Measurements from ENCODE around the gene DCN. TPM values are rescaled to one million over a fixed set of nuclear protein-coding genes. Genes with fewer than 3 reads are reported as not detected.

The DCN gene
- total RNA-seq, 1 donor from 2014 or later = not detected

DNA sequence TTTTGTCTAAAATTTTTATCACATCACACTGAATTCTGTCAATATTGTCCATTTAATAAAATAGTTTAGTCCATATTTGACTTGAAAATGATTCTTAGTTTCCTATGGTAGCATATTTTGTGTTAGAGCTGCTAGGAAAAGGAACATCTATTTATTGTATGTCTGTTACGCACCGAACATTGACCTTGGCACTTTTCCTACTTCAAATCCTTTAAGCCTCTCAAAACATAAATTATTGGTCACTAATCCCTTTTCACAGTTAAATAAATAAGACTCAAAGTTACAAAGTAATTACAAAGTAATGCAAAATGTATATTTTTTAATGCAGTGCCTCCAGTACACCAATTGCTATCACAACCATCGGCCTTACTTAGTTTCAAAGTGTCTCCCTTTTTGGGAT, 28.5 kb downstream of the DCN start:
- no peak for DNase-seq (ENCODE audit: low spot score)
- Histone ChIP-seq H2AFZ (replicated peaks) (no peak overlapping the region), H3K4me2 (no peak overlapping the region), H4K20me1 (ENCODE audit: low read depth) (no peaks in the 10 kb centered on the region), H3K4me3 (no peak overlapping the region), H3K4me1 (no peaks in the 10 kb centered on the region), H3K36me3 (no peaks in the 10 kb centered on the region), H3K27ac (no peak overlapping the region), H3F3A (ENCODE audit: low read depth) (no peaks in the 10 kb centered on the region), H3K9ac (no peak overlapping the region), H3K27me3 (no peaks in the 10 kb centered on the region), H3K9me3 (ENCODE audit: low read depth) (no peaks in the 10 kb centered on the region), H3K79me2 (ENCODE audit: low read depth) (no peaks in the 10 kb centered on the region)
- TF ChIP-seq EZH2 (IDR thresholded peaks at IDR 0.05) = no peak
- TF ChIP-seq, protein P1, sequence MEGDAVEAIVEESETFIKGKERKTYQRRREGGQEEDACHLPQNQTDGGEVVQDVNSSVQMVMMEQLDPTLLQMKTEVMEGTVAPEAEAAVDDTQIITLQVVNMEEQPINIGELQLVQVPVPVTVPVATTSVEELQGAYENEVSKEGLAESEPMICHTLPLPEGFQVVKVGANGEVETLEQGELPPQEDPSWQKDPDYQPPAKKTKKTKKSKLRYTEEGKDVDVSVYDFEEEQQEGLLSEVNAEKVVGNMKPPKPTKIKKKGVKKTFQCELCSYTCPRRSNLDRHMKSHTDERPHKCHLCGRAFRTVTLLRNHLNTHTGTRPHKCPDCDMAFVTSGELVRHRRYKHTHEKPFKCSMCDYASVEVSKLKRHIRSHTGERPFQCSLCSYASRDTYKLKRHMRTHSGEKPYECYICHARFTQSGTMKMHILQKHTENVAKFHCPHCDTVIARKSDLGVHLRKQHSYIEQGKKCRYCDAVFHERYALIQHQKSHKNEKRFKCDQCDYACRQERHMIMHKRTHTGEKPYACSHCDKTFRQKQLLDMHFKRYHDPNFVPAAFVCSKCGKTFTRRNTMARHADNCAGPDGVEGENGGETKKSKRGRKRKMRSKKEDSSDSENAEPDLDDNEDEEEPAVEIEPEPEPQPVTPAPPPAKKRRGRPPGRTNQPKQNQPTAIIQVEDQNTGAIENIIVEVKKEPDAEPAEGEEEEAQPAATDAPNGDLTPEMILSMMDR (IDR thresholded peaks at IDR 0.05) = no peak
- no peak for TF ChIP-seq EZH2phosphoT487 (IDR thresholded peaks at IDR 0.05)
- no peak overlapping the region for H3K4me3 Mint-ChIP-seq
- H3K27ac Mint-ChIP-seq = no peak overlapping the region
- H3K36me3 Mint-ChIP-seq = no peaks in the 10 kb centered on the region
- H3K9me3 Mint-ChIP-seq = no peaks in the 10 kb centered on the region
- H3K27me3 Mint-ChIP-seq (ENCODE audit: insufficient read depth, low read depth) = peaks cover 4% of the 10 kb centered on the region
- H3K4me1 Mint-ChIP-seq = peaks cover 6% of the 10 kb centered on the region

DNA sequence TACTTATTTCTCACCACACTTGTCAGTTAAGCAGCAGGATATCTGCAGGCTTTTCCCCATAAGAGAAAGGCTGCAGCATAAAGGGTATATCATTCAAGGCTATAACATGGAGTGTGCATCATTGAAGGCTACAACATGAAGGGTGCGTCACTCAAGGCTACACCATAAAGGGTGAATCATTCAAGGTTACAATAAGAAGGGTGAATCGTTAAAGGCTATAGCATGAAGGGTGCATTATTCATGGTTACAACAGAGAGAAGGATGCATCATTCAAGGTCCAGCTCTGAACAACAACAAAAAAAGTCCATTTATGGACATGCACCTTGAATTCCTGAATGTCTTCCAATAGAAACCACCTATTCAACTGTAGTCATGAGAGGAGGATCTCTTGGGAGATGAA, 38.6 kb downstream of the DCN start:
- no peak overlapping the region for H3K27ac Mint-ChIP-seq
- no peak overlapping the region for H2AFZ ChIP-seq (replicated peaks)
- no peaks in the 10 kb centered on the region for H3K36me3 ChIP-seq
- no peaks in the 10 kb centered on the region for H3K9me3 Mint-ChIP-seq
- H3K36me3 Mint-ChIP-seq = no peaks in the 10 kb centered on the region
- H3K4me2 ChIP-seq = no peak overlapping the region
- TF ChIP-seq EZH2 (IDR thresholded peaks at IDR 0.05) (no peak), EZH2phosphoT487 (IDR thresholded peaks at IDR 0.05) (no peak)
- TF ChIP-seq, protein P1 (IDR thresholded peaks at IDR 0.05) = no peak
- no peak for DNase-seq (ENCODE audit: low spot score)
- no peaks in the 10 kb centered on the region for H3K4me1 Mint-ChIP-seq
- H3F3A ChIP-seq (ENCODE audit: low read depth) = no peaks in the 10 kb centered on the region
- no peak overlapping the region for H3K9ac ChIP-seq
- no peak overlapping the region for H3K27ac ChIP-seq
- no peaks in the 10 kb centered on the region for H4K20me1 ChIP-seq (ENCODE audit: low read depth)
- no peak overlapping the region for H3K4me3 Mint-ChIP-seq
- H3K79me2 ChIP-seq (ENCODE audit: low read depth) = no peaks in the 10 kb centered on the region
- no peaks in the 10 kb centered on the region for H3K4me1 ChIP-seq
- no peak overlapping the region for H3K4me3 ChIP-seq
- H3K9me3 ChIP-seq (ENCODE audit: low read depth) = no peaks in the 10 kb centered on the region
- H3K27me3 ChIP-seq = no peaks in the 10 kb centered on the region
- peaks cover 3% of the 10 kb centered on the region for H3K27me3 Mint-ChIP-seq (ENCODE audit: insufficient read depth, low read depth)

DNA sequence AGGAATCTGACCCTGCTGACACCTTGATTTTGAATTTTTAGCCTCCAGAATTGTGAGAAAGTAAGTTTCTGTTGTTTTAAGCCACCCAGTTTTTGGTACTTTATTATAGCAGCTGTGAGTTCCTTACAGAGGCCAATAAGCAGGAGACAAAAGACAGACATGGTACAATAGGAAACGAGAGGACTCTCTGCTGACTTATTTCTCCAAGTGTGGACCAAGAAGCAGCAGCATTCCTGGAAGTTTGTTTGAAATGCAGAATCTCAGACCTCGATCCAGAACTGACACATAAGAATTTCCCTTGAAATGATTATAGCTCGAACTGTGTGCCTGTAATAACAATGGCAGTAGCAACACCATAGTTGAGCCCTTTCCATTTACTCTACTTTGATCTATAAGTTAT, 39.4 kb downstream of the DCN start:
- no peak overlapping the region for H3K4me2 ChIP-seq
- no peaks in the 10 kb centered on the region for H3K79me2 ChIP-seq (ENCODE audit: low read depth)
- H3K9ac ChIP-seq = no peak overlapping the region
- H3K27ac ChIP-seq = no peak overlapping the region
- TF ChIP-seq EZH2 (IDR thresholded peaks at IDR 0.05) (no peak), EZH2phosphoT487 (IDR thresholded peaks at IDR 0.05) (no peak)
- Mint-ChIP-seq H3K27me3 (ENCODE audit: insufficient read depth, low read depth) (peaks cover 3% of the 10 kb centered on the region), H3K36me3 (no peaks in the 10 kb centered on the region), H3K9me3 (no peaks in the 10 kb centered on the region), H3K27ac (no peak overlapping the region), H3K4me1 (no peaks in the 10 kb centered on the region), H3K4me3 (no peak overlapping the region)
- no peaks in the 10 kb centered on the region for H3K27me3 ChIP-seq
- H2AFZ ChIP-seq (replicated peaks) = no peak overlapping the region
- no peak for DNase-seq (ENCODE audit: low spot score)
- H4K20me1 ChIP-seq (ENCODE audit: low read depth) = no peaks in the 10 kb centered on the region
- H3F3A ChIP-seq (ENCODE audit: low read depth) = no peaks in the 10 kb centered on the region
- no peaks in the 10 kb centered on the region for H3K9me3 ChIP-seq (ENCODE audit: low read depth)
- no peaks in the 10 kb centered on the region for H3K4me1 ChIP-seq
- H3K4me3 ChIP-seq = no peak overlapping the region
- no peaks in the 10 kb centered on the region for H3K36me3 ChIP-seq

DNA sequence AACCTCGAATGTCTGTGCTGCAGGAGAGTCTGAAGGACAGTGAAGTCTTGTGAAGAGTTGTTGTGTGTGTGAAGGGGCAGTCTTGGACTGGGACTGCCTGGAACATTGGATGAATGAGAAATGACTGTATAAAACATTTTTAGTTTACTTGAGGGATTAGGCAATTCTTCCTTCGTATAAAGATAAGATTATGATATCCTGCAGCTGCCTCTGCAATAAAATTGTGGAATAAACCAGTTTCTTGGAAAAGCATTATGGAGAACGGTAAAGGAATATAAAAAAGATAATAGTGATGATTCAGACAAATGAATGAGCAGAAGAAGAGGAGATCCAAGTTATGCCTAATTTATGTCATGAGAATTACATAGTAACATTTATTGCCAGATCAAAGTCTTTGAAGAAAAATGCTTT, 40.4 kb downstream of the DCN start:
- Histone ChIP-seq H3K9me3 (ENCODE audit: low read depth) (no peaks in the 10 kb centered on the region), H3K4me3 (no peak overlapping the region), H3K36me3 (no peaks in the 10 kb centered on the region), H2AFZ (replicated peaks) (no peak overlapping the region), H3K9ac (no peak overlapping the region), H3K27ac (no peak overlapping the region), H4K20me1 (ENCODE audit: low read depth) (no peaks in the 10 kb centered on the region), H3K27me3 (no peaks in the 10 kb centered on the region), H3K4me2 (no peak overlapping the region), H3F3A (ENCODE audit: low read depth) (no peaks in the 10 kb centered on the region), H3K79me2 (ENCODE audit: low read depth) (no peaks in the 10 kb centered on the region), H3K4me1 (no peaks in the 10 kb centered on the region)
- Mint-ChIP-seq H3K27me3 (ENCODE audit: insufficient read depth, low read depth) (peaks cover 3% of the 10 kb centered on the region), H3K4me1 (no peaks in the 10 kb centered on the region), H3K36me3 (no peaks in the 10 kb centered on the region), H3K9me3 (no peaks in the 10 kb centered on the region), H3K27ac (no peak overlapping the region), H3K4me3 (no peak overlapping the region)
- TF ChIP-seq EZH2 (IDR thresholded peaks at IDR 0.05) = no peak
- no peak for TF ChIP-seq EZH2phosphoT487 (IDR thresholded peaks at IDR 0.05)
- TF ChIP-seq, protein P1 (IDR thresholded peaks at IDR 0.05) = no peak
- DNase-seq (ENCODE audit: low spot score) = no peak

All from neural progenitor cell (in vitro differentiated cells).